Choroid plexus epithelial cell (primary cell): ENCODE measurements around the gene NDUFA13.

Experiments used
- DNase-seq: peaks from one replicate; pipeline ENCODE4 v3.0.0-alpha.2; 2010; ENCODE audit warnings: low read depth
- H3K4me3 ChIP-seq: 2 replicates; pipeline ENCODE4 v1.5.1; 2011; ENCODE audit warnings: low read depth, mild to moderate bottlenecking, control low read depth, low read length, moderate library complexity
- TF ChIP-seq, protein P1 (sequence below): conservative IDR thresholded peaks from 2 replicates; pipeline ENCODE4 v1.5.1; 2011; ENCODE audit warnings: low read depth, mild to moderate bottlenecking, control low read depth, inconsistent platforms, low read length, moderate library complexity

The NDUFA13 gene

DNA sequence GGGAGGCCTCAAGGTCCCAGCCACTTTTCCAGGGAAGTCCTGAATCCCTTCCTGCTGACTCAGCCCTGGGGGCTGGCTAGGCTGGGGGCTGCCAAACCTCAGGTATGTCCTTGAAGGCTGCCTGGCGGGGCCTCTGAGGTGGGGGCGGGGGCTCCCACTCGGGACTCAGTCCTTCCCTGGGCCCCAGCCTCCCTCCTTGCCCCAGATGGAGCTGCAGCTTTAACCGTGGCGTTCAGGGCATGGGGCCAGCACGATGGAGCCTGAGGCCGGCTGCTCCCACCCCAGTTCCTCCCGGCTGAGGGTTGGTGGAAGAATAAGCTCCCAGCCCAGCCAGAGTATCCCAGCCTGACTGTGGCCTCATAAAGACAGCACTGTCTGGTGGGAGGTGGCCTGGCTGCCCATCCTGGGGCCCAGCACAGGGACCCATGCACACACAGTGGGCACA is 34.5 kb downstream of the NDUFA13 start:
- TF ChIP-seq, protein P1, sequence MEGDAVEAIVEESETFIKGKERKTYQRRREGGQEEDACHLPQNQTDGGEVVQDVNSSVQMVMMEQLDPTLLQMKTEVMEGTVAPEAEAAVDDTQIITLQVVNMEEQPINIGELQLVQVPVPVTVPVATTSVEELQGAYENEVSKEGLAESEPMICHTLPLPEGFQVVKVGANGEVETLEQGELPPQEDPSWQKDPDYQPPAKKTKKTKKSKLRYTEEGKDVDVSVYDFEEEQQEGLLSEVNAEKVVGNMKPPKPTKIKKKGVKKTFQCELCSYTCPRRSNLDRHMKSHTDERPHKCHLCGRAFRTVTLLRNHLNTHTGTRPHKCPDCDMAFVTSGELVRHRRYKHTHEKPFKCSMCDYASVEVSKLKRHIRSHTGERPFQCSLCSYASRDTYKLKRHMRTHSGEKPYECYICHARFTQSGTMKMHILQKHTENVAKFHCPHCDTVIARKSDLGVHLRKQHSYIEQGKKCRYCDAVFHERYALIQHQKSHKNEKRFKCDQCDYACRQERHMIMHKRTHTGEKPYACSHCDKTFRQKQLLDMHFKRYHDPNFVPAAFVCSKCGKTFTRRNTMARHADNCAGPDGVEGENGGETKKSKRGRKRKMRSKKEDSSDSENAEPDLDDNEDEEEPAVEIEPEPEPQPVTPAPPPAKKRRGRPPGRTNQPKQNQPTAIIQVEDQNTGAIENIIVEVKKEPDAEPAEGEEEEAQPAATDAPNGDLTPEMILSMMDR, result no peak
- H3K4me3 ChIP-seq, result no peak overlapping the region
- DNase-seq, result peak; percentile 53

DNA sequence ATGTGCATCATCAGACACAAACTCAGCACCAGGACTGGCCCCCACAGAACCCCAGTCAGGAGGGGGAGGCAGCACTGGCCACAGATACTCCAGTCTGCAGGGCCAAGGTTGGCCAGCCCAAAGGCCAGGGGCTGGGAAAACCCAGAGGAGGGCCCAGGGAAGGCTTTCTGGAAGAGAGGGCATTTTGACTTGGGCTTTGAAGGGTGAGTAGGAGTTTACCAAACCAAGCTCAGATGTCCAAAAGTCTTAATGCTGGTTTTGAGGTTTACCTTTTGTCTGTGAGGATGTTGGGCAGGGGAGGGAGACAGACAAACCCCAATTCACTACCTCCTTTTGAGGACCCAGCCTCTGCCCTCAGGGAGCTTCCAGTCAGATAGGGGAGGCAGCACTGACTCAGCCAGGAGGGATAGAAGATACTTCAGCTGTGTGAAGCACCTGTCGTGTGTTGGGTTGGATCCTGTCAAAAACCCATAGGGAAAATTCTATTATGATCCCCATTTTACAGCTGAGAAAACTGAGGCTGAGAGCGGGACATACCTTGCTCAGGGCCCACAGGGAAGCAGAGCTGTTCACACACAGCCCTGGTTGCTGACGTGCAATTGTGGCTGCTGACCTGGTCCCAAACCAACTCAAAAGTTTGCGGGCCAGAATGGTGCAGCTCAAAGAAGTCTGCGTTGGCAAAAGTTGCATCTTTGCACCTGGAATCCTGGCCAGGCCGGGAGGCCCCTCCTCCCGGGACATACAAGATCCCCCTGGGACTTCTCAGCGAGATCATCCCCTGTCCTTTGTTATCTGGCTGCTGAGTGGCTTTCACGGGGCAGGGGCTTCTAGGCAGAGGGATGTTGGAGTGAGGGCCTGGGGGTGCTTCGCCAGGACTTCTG is 35.2 kb downstream of the NDUFA13 start:
- TF ChIP-seq, protein P1, result no peak
- no peak for DNase-seq
- H3K4me3 ChIP-seq, result no peak overlapping the region

DNA sequence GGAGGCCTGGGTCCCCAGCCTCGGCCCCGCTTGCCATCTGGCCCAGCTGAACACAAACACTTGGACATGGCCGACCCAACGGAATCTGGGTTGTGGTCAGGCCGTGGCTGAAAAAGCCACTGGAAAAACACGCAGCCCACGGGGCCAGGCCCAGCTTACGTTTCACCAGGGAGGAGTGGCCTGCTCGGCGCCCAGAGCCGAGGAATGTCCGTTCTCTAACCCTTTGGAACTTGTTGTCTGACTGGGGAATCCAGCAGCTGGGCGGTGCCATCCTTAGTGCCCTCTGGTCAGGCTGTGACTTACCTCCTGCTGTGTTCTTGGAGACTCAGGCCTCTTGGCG is 35.8 kb downstream of the NDUFA13 start:
- no peak overlapping the region for H3K4me3 ChIP-seq
- DNase-seq, result peak; percentile 50
- TF ChIP-seq, protein P1, result no peak

DNA sequence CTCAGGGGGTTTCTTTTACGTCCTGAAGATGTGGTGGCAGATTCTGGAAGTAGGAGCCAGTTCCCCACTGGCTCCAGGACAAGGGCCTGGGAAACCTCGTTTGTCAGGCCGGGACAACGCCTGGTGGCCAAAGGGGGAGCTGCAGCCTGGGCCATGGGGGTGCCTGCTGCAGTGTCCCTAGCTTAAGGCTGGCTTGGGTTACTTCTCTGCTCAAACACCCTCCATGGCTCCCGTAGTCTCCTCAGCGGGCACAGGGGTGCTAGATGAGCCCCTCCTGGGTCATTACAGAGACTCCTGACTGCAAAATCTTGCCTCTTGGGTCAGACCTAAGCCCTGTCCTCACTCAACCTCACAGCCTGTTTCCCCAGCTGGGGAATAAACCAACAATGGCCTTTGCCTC is 36.8 kb downstream of the NDUFA13 start:
- H3K4me3 ChIP-seq, result no peak overlapping the region
- TF ChIP-seq, protein P1, result peak; percentile 74
- DNase-seq, result peak; percentile 54

DNA sequence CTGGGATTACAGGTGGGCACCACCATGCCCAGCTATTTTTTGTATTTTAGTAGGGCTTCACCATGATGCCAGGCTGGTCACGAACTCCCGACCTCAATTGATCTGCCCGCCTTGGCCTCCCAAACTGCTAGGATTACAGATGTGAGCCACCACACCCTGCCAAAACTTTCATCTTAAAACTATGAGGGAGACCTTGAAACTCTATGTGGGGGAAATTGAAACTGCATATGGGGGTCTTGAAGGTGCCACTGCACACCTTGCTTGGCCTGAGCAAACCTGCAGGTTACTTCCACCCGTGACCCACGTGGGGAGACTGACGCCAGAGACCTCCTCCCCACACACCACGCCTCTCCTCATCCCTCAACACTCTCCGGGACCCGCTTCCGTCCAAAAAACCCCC is 37.6 kb downstream of the NDUFA13 start:
- no peak for DNase-seq
- TF ChIP-seq, protein P1, result no peak
- no peak overlapping the region for H3K4me3 ChIP-seq

DNA sequence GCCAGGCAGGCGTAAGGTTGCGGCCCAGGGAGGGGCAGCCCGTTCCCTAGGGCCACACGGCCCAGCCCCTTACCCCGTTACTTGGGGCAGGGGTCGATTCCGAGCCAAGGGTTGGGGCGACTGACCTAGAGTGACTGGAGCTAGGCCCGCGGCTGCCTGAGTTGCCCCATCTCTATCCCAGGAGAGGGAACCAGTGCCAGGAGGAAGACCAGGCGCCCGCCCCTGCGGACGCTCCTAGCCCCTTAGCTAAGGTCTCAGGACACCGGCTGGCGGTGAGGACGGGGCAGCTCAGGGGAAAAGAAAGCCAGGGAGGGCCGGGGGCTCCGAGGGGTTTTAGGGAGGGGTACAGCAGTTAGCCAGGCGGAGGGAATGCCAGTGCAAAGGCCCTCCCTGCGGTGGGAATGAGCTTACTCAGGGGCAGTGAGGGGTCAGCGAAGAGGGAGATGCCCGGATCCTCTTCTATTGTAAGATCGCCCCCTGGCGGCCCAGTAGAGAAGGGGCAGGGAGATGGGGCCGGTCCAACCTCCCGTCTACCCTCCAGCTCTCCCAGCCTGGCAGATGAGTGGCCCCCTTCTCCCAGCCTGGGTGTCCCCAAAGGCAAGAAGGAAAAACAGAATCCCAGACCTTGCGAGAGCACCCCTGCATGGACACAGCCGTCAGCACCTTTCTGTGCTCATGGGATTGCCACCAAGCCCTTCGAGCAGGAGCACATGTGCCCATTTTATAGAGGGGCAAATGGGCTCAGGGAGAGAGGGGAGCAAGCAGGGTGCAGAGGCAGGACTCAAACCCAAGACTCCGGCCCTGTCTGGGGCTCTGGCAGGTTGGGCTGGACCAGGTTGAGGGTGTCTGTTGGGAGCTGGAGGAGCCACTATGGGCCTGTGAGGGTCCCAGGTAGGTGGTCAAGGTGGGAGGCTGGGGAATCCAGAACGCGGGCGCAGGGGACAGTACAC is 38.3 kb downstream of the NDUFA13 start:
- DNase-seq, result peak; percentile 56
- TF ChIP-seq, protein P1, result peak; percentile 83
- no peak overlapping the region for H3K4me3 ChIP-seq
